ENCODE results near the gene RASA4.
"Not testable (repeated sequence)": the region's sequence is repeated elsewhere in the genome, so short reads cannot be mapped to it uniquely, and the experiment has no call there.

Gene RASA4

GRCh38 chr7:102578486-102578885 is 38.1 kb downstream of the RASA4 start:
- H3F3A ChIP-seq (ENCODE audit: insufficient read depth, low read length); H2AFZ ChIP-seq (ENCODE audit: low read length); H4K20me1 ChIP-seq (ENCODE audit: insufficient read depth, low read length); H3K9me3 ChIP-seq (replicated peaks; ENCODE audit: insufficient read depth, low read length); H3K4me1 ChIP-seq (ENCODE audit: low read length); H3K4me3 ChIP-seq (ENCODE audit: low read length); H3K9me2 ChIP-seq (replicated peaks; ENCODE audit: insufficient read depth, low read length); H3K9ac ChIP-seq (ENCODE audit: low read length); H3K4me2 ChIP-seq (ENCODE audit: low read depth, low read length); H3K36me3 ChIP-seq (replicated peaks; ENCODE audit: insufficient read depth, low read length); H3K27me3 ChIP-seq (replicated peaks; ENCODE audit: insufficient read depth, low read length); H3K79me2 ChIP-seq (ENCODE audit: low read length); DNase-seq; H3K27ac ChIP-seq (ENCODE audit: low read length): not testable (repeated sequence)

- not testable (repeated sequence) for H3K9me2 ChIP-seq (replicated peaks; ENCODE audit: insufficient read depth, low read length); H3K27me3 ChIP-seq (replicated peaks; ENCODE audit: insufficient read depth, low read length); H3K4me2 ChIP-seq (ENCODE audit: low read depth, low read length); H3K9ac ChIP-seq (ENCODE audit: low read length); H3K4me1 ChIP-seq (ENCODE audit: low read length); H3K4me3 ChIP-seq (ENCODE audit: low read length); H2AFZ ChIP-seq (ENCODE audit: low read length); H3F3A ChIP-seq (ENCODE audit: insufficient read depth, low read length); H3K79me2 ChIP-seq (ENCODE audit: low read length); H3K36me3 ChIP-seq (replicated peaks; ENCODE audit: insufficient read depth, low read length); H4K20me1 ChIP-seq (ENCODE audit: insufficient read depth, low read length); H3K9me3 ChIP-seq (replicated peaks; ENCODE audit: insufficient read depth, low read length); H3K27ac ChIP-seq (ENCODE audit: low read length)
- peak; percentile 2 for DNase-seq
Observed at GRCh38 chr7:102577315-102578240, 39.0 kb downstream of the RASA4 start.

- H3K9me2 ChIP-seq (replicated peaks; ENCODE audit: insufficient read depth, low read length); H3K27me3 ChIP-seq (replicated peaks; ENCODE audit: insufficient read depth, low read length); H3K27ac ChIP-seq (ENCODE audit: low read length); H3K4me1 ChIP-seq (ENCODE audit: low read length); DNase-seq; H3K4me2 ChIP-seq (ENCODE audit: low read depth, low read length); H4K20me1 ChIP-seq (ENCODE audit: insufficient read depth, low read length); H2AFZ ChIP-seq (ENCODE audit: low read length); H3K9ac ChIP-seq (ENCODE audit: low read length); H3K4me3 ChIP-seq (ENCODE audit: low read length); H3F3A ChIP-seq (ENCODE audit: insufficient read depth, low read length); H3K79me2 ChIP-seq (ENCODE audit: low read length); H3K9me3 ChIP-seq (replicated peaks; ENCODE audit: insufficient read depth, low read length); H3K36me3 ChIP-seq (replicated peaks; ENCODE audit: insufficient read depth, low read length): not testable (repeated sequence)
Observed at GRCh38 chr7:102576363-102576762, 40.2 kb downstream of the RASA4 start.

- H3K79me2 ChIP-seq (ENCODE audit: low read length): not testable (repeated sequence)
Observed at GRCh38 chr7:102574607-102575006, 41.9 kb downstream of the RASA4 start.

DNA sequence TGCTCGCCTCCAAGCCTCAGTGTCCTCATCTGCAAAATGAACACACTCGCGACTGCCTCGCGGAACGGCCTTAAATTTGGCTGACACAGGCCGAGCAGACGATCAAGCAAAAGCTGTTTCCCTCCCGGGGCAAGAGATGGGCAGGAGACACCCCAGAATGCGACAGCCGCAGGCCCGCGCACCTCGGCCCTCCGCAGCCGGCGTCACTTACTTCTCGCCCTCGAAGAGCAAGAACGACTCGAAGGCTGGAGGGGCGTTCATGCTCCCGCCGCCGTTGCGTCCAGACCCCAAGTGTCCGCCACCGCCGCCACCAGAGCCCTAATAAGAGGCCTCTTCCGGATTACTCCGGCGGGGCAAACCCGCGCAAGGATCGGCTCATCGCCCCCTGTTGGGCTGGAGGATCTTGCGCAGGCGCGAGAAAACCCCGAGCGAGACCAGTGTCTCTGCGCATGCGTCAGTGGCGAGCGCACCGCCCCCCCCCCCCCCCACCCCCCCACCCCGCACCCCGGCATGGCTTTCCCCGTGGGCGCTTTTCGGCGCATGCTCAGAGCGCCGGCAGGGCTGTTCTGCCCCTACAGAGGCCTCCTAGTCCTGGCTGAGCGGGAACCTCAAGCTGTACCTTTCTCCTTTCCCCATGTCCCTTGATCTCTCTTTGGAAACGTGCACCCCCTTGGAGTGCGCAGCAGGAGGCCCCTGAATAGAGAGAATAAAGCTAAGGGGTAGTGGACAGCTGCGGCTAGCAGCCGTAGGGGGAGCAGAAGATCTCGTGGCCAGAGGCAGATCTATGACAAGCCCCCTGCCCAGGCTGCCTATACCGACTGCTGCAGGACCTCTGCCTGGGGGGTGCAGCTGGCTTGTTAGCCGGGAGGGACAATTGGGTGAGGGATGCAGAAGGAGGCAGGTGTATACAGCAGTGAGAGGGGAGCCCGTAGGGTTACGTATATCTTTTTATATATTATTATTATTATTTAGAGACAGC is 44.0 kb downstream of the RASA4 start, which contains the start of gene POLR2J3:
TSS of gene POLR2J3 (minus strand) at position 323 of the 979 bp plus-strand sequence. CDS start at position 261, 62 bp downstream.
- H3K9me3 ChIP-seq (replicated peaks; ENCODE audit: insufficient read depth, low read length); H3K9me2 ChIP-seq (replicated peaks; ENCODE audit: insufficient read depth, low read length); H3F3A ChIP-seq (ENCODE audit: insufficient read depth, low read length); H3K4me2 ChIP-seq (ENCODE audit: low read depth, low read length); H4K20me1 ChIP-seq (ENCODE audit: insufficient read depth, low read length); H3K36me3 ChIP-seq (replicated peaks; ENCODE audit: insufficient read depth, low read length); H3K27ac ChIP-seq (ENCODE audit: low read length); H3K27me3 ChIP-seq (replicated peaks; ENCODE audit: insufficient read depth, low read length); H3K4me1 ChIP-seq (ENCODE audit: low read length); H3K79me2 ChIP-seq (ENCODE audit: low read length): not testable (repeated sequence)
- Histone ChIP-seq H2AFZ (ENCODE audit: low read length) (peak within 1 kb of the TSS; percentile 95), H3K4me3 (ENCODE audit: low read length) (peak within 1 kb of the TSS; percentile 81), H3K9ac (ENCODE audit: low read length) (peak within 1 kb of the TSS; percentile 82)
- peak; percentile 97 for DNase-seq
- TF ChIP-seq, protein P1, sequence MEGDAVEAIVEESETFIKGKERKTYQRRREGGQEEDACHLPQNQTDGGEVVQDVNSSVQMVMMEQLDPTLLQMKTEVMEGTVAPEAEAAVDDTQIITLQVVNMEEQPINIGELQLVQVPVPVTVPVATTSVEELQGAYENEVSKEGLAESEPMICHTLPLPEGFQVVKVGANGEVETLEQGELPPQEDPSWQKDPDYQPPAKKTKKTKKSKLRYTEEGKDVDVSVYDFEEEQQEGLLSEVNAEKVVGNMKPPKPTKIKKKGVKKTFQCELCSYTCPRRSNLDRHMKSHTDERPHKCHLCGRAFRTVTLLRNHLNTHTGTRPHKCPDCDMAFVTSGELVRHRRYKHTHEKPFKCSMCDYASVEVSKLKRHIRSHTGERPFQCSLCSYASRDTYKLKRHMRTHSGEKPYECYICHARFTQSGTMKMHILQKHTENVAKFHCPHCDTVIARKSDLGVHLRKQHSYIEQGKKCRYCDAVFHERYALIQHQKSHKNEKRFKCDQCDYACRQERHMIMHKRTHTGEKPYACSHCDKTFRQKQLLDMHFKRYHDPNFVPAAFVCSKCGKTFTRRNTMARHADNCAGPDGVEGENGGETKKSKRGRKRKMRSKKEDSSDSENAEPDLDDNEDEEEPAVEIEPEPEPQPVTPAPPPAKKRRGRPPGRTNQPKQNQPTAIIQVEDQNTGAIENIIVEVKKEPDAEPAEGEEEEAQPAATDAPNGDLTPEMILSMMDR (IDR thresholded peaks at IDR 0.05; ENCODE audit: low read length): peak; percentile 37

More at GRCh38 chr7:102574607-102575006, 41.9 kb downstream of the RASA4 start:
- not testable (repeated sequence) for H3K4me3 ChIP-seq (ENCODE audit: low read length); H4K20me1 ChIP-seq (ENCODE audit: insufficient read depth, low read length); DNase-seq; H3K27me3 ChIP-seq (replicated peaks; ENCODE audit: insufficient read depth, low read length); H3F3A ChIP-seq (ENCODE audit: insufficient read depth, low read length); H3K4me2 ChIP-seq (ENCODE audit: low read depth, low read length); H3K9ac ChIP-seq (ENCODE audit: low read length); H3K9me2 ChIP-seq (replicated peaks; ENCODE audit: insufficient read depth, low read length); H3K27ac ChIP-seq (ENCODE audit: low read length); H3K4me1 ChIP-seq (ENCODE audit: low read length); H3K36me3 ChIP-seq (replicated peaks; ENCODE audit: insufficient read depth, low read length); H3K9me3 ChIP-seq (replicated peaks; ENCODE audit: insufficient read depth, low read length); H2AFZ ChIP-seq (ENCODE audit: low read length)

DNA sequence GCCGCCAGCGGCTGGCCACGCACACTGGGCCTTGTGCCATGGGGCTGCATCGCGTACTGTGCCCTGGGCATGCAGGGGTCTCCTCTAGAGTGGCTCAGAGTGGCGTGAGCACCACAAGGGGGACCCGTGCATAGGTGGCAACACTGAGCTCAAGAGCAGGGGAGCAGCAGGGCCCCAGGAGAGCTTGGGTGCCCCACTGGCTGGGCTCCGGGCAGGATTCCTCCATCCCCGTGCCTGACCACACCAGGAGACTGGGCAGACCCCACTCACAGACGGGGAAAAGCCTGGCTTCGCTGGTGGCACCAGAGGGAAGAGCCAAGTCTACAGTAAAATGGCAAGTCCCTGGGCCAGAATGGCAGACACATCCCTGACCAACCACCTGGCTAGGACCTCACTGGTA is 47.9 kb downstream of the RASA4 start:
- H3K4me2 ChIP-seq (ENCODE audit: low read depth, low read length); H3K4me3 ChIP-seq (ENCODE audit: low read length); H2AFZ ChIP-seq (ENCODE audit: low read length); H3F3A ChIP-seq (ENCODE audit: insufficient read depth, low read length); H3K4me1 ChIP-seq (ENCODE audit: low read length); H3K36me3 ChIP-seq (replicated peaks; ENCODE audit: insufficient read depth, low read length); H4K20me1 ChIP-seq (ENCODE audit: insufficient read depth, low read length); H3K9ac ChIP-seq (ENCODE audit: low read length); H3K79me2 ChIP-seq (ENCODE audit: low read length); H3K27ac ChIP-seq (ENCODE audit: low read length); H3K27me3 ChIP-seq (replicated peaks; ENCODE audit: insufficient read depth, low read length); DNase-seq; H3K9me2 ChIP-seq (replicated peaks; ENCODE audit: insufficient read depth, low read length); H3K9me3 ChIP-seq (replicated peaks; ENCODE audit: insufficient read depth, low read length): not testable (repeated sequence)
